Cardiac septum (tissue), 1 donor: ENCODE measurements around the gene KRT27. TPM values are rescaled to one million over a fixed set of nuclear protein-coding genes. Genes with fewer than 3 reads are reported as not detected.

Experiments used
- DNase-seq: peaks from one replicate; pipeline ENCODE4 v3.0.0-alpha.2; 2020; ENCODE audit warnings: low spot score
- intact Hi-C: fragments of 100-400 bp; cut with DNase I; formaldehyde crosslinking; loops from one replicate; pipeline ENCODE4 v1.14.0; 2022
- total RNA-seq: library from RNA; stranded (reverse); fragmentation: NEBNext Ultra II Directional; extraction: Animal tissue kit (Norgen Biotek cat#: 25700); gene quantifications from one replicate; pipeline ENCODE4 v1.2.1, GENCODE V29; 2021
- donor health status: DM: no; HTN: no; CAD: no.

KRT27 gene
- total RNA-seq, 1 donor from 2014 or later = not detected

- no peak for DNase-seq
- intact Hi-C loops = no loop called here
Observed at GRCh38 chr17:40812639-40813038, 30.3 kb upstream of the KRT27 start.

DNA sequence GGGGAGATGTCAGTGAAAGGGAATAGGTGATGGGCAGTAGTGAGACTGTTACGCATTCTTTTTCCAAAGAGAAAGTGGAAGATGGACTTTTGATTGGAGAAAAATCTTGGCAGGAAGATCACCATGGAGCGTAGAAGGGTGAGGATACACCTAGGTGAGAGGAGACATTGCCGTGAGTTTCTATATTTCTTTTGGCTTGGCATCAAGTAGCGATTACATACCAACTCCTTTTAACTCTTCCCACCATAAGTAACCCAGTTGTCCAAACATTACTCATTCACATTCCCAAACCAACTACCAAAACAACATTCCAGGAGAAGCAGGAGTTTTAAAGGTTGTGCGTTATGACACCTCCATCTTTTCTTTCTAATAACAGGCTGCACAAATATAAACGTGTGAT is 28.1 kb upstream of the KRT27 start:
- DNase-seq = no peak
- intact Hi-C loops = no loop called here

GRCh38 chr17:40809721-40810421 is 27.5 kb upstream of the KRT27 start:
- DNase-seq = no peak
- intact Hi-C loops = loop anchor here (5.0 to 10.0 kb wide), 2 partner anchors 515 to 837 kb away; no protein-coding TSS in a partner anchor

GRCh38 chr17:40806131-40806530 is 23.8 kb upstream of the KRT27 start:
- intact Hi-C loops = loop anchor here (5.0 to 10.0 kb wide), 2 partner anchors 519 to 841 kb away; no protein-coding TSS in a partner anchor
- DNase-seq = no peak

- intact Hi-C loops = loop anchor here (5.0 to 10.0 kb wide), 2 partner anchors 521 to 859 kb away; no protein-coding TSS in a partner anchor
Observed at GRCh38 chr17:40803617-40804082, 21.3 kb upstream of the KRT27 start.

DNA sequence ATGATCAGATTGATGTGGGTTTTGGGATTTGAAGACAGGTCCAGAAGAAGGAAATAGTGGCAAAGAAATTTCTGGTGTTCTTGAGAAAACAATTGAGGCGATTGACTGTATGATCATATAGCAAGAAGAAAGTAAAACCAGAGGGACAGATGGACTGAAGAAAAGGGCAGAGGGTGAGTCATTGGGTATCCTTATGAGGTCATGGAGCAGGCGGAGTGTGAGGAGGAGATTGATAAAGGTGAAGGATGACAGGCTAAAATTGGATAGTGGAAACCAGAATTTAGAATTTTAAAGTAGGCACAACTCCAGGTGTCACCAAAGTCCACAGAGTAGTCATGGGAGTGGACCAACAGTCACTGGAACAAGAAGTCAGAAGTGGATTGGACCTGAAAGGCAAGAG is 18.8 kb upstream of the KRT27 start:
- intact Hi-C loops = loop anchor here (5.0 to 10.0 kb wide), 2 partner anchors 524 to 861 kb away; no protein-coding TSS in a partner anchor
- DNase-seq = no peak

More at GRCh38 chr17:40803617-40804082, 21.3 kb upstream of the KRT27 start:
- DNase-seq = peak; percentile 79

GRCh38 chr17:40800381-40800780 is 18.0 kb upstream of the KRT27 start:
- DNase-seq = no peak
- intact Hi-C loops = loop anchor here (5.0 to 10.0 kb wide), 2 partner anchors 524 to 862 kb away; no protein-coding TSS in a partner anchor

- DNase-seq = no peak
- intact Hi-C loops = loop anchor here (5.0 to 10.0 kb wide), 2 partner anchors 525 to 862 kb away; no protein-coding TSS in a partner anchor
Observed at GRCh38 chr17:40799859-40800258, 17.5 kb upstream of the KRT27 start, which contains the start of gene KRT28. TSS of gene KRT28 (minus strand) at chr17:40799959. CDS start at chr17:40799893, 66 bp downstream.

- no peak for DNase-seq
- intact Hi-C loops = no loop called here
Observed at GRCh38 chr17:40796846-40797245, 14.5 kb upstream of the KRT27 start.

- DNase-seq = no peak
- intact Hi-C loops = no loop called here
Observed at GRCh38 chr17:40795019-40795667, 12.8 kb upstream of the KRT27 start.

DNA sequence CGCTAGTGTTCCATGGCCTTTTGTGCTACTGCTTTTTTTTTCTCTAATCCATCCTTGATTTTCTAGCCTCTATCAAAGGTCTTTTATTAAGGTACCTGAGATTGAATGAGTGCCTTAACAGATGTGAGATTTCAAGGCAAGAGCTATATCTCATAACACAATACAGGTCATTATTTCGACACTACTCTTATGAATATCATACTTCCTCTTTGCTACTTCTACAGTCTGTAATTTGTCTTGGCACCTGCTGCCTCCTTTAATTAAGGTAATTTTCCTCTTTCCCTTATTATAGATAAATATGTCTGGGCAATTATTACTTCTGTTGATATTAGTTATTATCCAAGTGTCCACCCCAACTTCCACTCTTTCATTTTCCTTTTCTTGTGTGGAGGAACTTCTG is 12.1 kb upstream of the KRT27 start:
- no peak for DNase-seq
- intact Hi-C loops = loop anchor here (5.0 kb wide), 1 partner anchor 172 kb away; no protein-coding TSS in a partner anchor

- DNase-seq = no peak
- intact Hi-C loops = loop anchor here (5.0 kb wide), 1 partner anchor 172 kb away; no protein-coding TSS in a partner anchor
Observed at GRCh38 chr17:40793832-40794231, 11.5 kb upstream of the KRT27 start.

- intact Hi-C loops = loop anchor here (5.0 kb wide), 1 partner anchor 170 kb away; no protein-coding TSS in a partner anchor
- DNase-seq = no peak
Observed at GRCh38 chr17:40791787-40792436, 9.6 kb upstream of the KRT27 start.

GRCh38 chr17:40791111-40791510 is 8.8 kb upstream of the KRT27 start:
- intact Hi-C loops = loop anchor here (5.0 kb wide), 1 partner anchor 169 kb away; no protein-coding TSS in a partner anchor
- DNase-seq = no peak

GRCh38 chr17:40779181-40779909 is 3.0 kb downstream of the KRT27 start:
- intact Hi-C loops = no loop called here
- DNase-seq = no peak

DNA sequence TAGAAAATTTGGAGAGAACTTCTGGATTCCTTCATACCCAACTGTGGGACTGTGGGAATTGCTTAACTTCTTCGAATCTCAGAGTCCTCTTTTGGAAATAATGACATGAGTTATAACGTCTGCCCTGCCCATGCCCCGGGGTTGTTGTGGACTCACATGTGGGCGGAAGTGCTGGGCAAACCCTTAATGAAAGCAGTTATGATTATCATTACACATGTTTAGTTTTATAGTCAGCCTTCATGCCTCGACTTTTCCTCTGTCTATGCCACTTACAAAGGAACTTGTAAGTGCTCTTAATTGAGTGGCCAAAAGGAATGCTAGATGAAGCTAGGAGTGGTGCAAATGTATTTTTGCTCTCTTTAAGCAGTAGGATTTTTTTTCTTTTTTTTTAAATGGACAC is 3.9 kb downstream of the KRT27 start:
- intact Hi-C loops = no loop called here
- no peak for DNase-seq

DNA sequence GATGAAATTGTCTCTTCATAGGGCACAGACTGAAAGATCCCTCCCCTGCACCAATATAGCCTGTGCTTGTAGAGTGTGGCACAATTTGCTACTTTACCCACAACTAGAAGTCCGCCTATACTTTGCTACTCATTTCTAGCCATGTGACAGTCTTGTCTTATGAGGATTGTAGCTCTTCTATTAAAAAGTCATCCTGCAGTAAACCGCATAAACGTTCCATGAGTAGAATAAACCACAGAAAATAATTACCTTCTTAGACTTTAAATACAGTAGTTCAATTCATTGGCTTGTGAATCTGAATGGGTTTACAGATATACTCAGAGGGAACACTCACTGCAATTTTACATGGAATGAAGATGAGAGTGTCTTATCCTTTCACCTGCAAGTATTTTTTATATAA is 4.4 kb downstream of the KRT27 start:
- DNase-seq = no peak
- intact Hi-C loops = no loop called here

- no peak for DNase-seq
- intact Hi-C loops = no loop called here
Observed at GRCh38 chr17:40777459-40777858, 4.9 kb downstream of the KRT27 start.

DNA sequence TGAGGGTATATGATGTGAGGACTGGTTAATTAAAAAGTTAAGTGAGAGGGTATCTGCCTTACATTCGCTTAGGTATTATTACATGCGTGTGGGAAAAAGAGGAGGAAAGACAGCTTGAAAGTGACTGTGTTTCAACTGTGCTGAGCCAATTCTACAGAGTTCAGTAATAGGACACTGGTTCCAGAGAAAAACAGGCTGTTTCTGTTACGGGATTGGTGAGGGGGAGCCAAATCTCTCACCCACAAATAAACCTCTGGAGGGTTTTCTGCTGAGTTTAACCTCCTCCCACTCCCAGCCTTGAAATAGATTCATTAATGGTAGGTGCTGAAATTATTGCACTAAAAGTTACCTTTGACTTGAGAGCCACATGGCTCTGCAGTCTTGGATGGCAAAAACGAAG is 6.4 kb downstream of the KRT27 start:
- no peak for DNase-seq
- intact Hi-C loops = no loop called here
